ENCODE results near the gene MRAS. TPM values are rescaled to one million over a fixed set of nuclear protein-coding genes. Genes with fewer than 3 reads are reported as not detected.
"Not testable (repeated sequence)": the region's sequence is repeated elsewhere in the genome, so short reads cannot be mapped to it uniquely, and the experiment has no call there.

Gene MRAS
- total RNA-seq, 2 donors from 2014 or later, result 58.6 to 62.3 TPM

- TF ChIP-seq CTCF (IDR thresholded peaks at IDR 0.05), result no peak
- Histone ChIP-seq H3K4me1 (ENCODE audit: control insufficient read depth in 1 of 2, low read depth in 2 of 2) (no peaks in the 10 kb centered on the region), H3K27ac (no peak overlapping the region), H3K9me3 (no peaks in the 10 kb centered on the region), H3K4me3 (no peak overlapping the region), H3K36me3 (peaks cover 18% of the 10 kb centered on the region), H3K27me3 (replicated peaks; ENCODE audit: insufficient read depth) (no peaks in the 10 kb centered on the region)
- DNase-seq (ENCODE audit: low spot score), result no peak
- ATAC-seq (ENCODE audit: insufficient number of reproducible peaks, low FRiP score, low read depth), result no peak
These were observed 59.0 kb downstream of the MRAS start for GRCh38 chr3:138407236-138407907.

GRCh38 chr3:138408751-138409570 is 60.6 kb downstream of the MRAS start:
- Histone ChIP-seq H3K9me3 (no peaks in the 10 kb centered on the region), H3K27ac (no peak overlapping the region), H3K27me3 (replicated peaks; ENCODE audit: insufficient read depth) (no peaks in the 10 kb centered on the region), H3K4me3 (no peak overlapping the region), H3K36me3 (peaks cover 16% of the 10 kb centered on the region), H3K4me1 (ENCODE audit: control insufficient read depth in 1 of 2, low read depth in 2 of 2) (no peaks in the 10 kb centered on the region)
- DNase-seq (ENCODE audit: low spot score) (no peak), ATAC-seq (ENCODE audit: insufficient number of reproducible peaks, low FRiP score, low read depth) (no peak)
- no peak for TF ChIP-seq CTCF (IDR thresholded peaks at IDR 0.05)

GRCh38 chr3:138412821-138413551 is 64.6 kb downstream of the MRAS start:
- no peak overlapping the region for H3K27ac ChIP-seq
- ATAC-seq (ENCODE audit: insufficient number of reproducible peaks, low FRiP score, low read depth) (no peak), DNase-seq (ENCODE audit: low spot score) (no peak)
- TF ChIP-seq CTCF (IDR thresholded peaks at IDR 0.05), result no peak
- H3K27me3 ChIP-seq (replicated peaks; ENCODE audit: insufficient read depth), result no peaks in the 10 kb centered on the region
- no peaks in the 10 kb centered on the region for H3K36me3 ChIP-seq
- no peaks in the 10 kb centered on the region for H3K4me1 ChIP-seq (ENCODE audit: control insufficient read depth in 1 of 2, low read depth in 2 of 2)
- H3K9me3 ChIP-seq, result no peaks in the 10 kb centered on the region
- H3K4me3 ChIP-seq, result no peak overlapping the region

- H3K36me3 ChIP-seq; DNase-seq (ENCODE audit: low spot score); H3K9me3 ChIP-seq; H3K4me1 ChIP-seq (ENCODE audit: control insufficient read depth in 1 of 2, low read depth in 2 of 2); ATAC-seq (ENCODE audit: insufficient number of reproducible peaks, low FRiP score, low read depth); H3K27me3 ChIP-seq (replicated peaks; ENCODE audit: insufficient read depth); H3K27ac ChIP-seq; H3K4me3 ChIP-seq: not testable (repeated sequence)
These were observed 67.9 kb downstream of the MRAS start for GRCh38 chr3:138416236-138416635.

- no peak overlapping the region for H3K4me3 ChIP-seq
- H3K4me1 ChIP-seq (ENCODE audit: control insufficient read depth in 1 of 2, low read depth in 2 of 2), result no peaks in the 10 kb centered on the region
- no peaks in the 10 kb centered on the region for H3K9me3 ChIP-seq
- no peaks in the 10 kb centered on the region for H3K27me3 ChIP-seq (replicated peaks; ENCODE audit: insufficient read depth)
- peak; percentile 87 for TF ChIP-seq CTCF (IDR thresholded peaks at IDR 0.05)
- H3K27ac ChIP-seq, result no peak overlapping the region
- ATAC-seq (ENCODE audit: insufficient number of reproducible peaks, low FRiP score, low read depth) (no peak), DNase-seq (ENCODE audit: low spot score) (peak; percentile 23)
- no peaks in the 10 kb centered on the region for H3K36me3 ChIP-seq
These were observed 69.2 kb downstream of the MRAS start for GRCh38 chr3:138417559-138417982.

Data from thoracic aorta (tissue), 2 donors.